ENCODE results near the gene SORBS1.

Gene SORBS1

GRCh38 chr10:95539560-95540284 is 21.4 kb downstream of the SORBS1 start:
- no peak for ATAC-seq

GRCh38 chr10:95538412-95538811 is 22.8 kb downstream of the SORBS1 start:
- no peak for TF ChIP-seq CSRNP3 (CRISPR knock-in tag; IDR thresholded peaks at IDR 0.05)
- no peak for TF ChIP-seq ZNF565 (CRISPR knock-in tag; conservative IDR thresholded peaks at IDR 0.05; ENCODE audit: low read depth)
- TF ChIP-seq BACH2 (CRISPR knock-in tag; IDR thresholded peaks at IDR 0.05; ENCODE audit: borderline replicate concordance), result no peak
- no peak for ATAC-seq

More at GRCh38 chr10:95539560-95540284, 21.4 kb downstream of the SORBS1 start:
- no peak for TF ChIP-seq ARNTL (CRISPR knock-in tag; IDR thresholded peaks at IDR 0.05; ENCODE audit: borderline replicate concordance, low read depth)
- TF ChIP-seq CSDC2 (CRISPR knock-in tag; IDR thresholded peaks at IDR 0.05), result no peak
- TF ChIP-seq, protein P1, sequence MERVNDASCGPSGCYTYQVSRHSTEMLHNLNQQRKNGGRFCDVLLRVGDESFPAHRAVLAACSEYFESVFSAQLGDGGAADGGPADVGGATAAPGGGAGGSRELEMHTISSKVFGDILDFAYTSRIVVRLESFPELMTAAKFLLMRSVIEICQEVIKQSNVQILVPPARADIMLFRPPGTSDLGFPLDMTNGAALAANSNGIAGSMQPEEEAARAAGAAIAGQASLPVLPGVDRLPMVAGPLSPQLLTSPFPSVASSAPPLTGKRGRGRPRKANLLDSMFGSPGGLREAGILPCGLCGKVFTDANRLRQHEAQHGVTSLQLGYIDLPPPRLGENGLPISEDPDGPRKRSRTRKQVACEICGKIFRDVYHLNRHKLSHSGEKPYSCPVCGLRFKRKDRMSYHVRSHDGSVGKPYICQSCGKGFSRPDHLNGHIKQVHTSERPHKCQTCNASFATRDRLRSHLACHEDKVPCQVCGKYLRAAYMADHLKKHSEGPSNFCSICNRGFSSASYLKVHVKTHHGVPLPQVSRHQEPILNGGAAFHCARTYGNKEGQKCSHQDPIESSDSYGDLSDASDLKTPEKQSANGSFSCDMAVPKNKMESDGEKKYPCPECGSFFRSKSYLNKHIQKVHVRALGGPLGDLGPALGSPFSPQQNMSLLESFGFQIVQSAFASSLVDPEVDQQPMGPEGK (CRISPR knock-in tag; IDR thresholded peaks at IDR 0.05; ENCODE audit: borderline replicate concordance), result no peak
- TF ChIP-seq ZNF70 (CRISPR knock-in tag; IDR thresholded peaks at IDR 0.05), result no peak
- TF ChIP-seq ZFP3 (CRISPR knock-in tag; IDR thresholded peaks at IDR 0.05), result no peak
- no peak for TF ChIP-seq GLIS3 (CRISPR knock-in tag; IDR thresholded peaks at IDR 0.05)
- no peak for TF ChIP-seq POU6F1 (CRISPR knock-in tag; IDR thresholded peaks at IDR 0.05; ENCODE audit: borderline replicate concordance, low read depth)
- no peak for TF ChIP-seq ZNF8 (CRISPR knock-in tag; IDR thresholded peaks at IDR 0.05)
- no peak for TF ChIP-seq RARB (CRISPR knock-in tag; IDR thresholded peaks at IDR 0.05)
- no peak for TF ChIP-seq ISL1 (CRISPR knock-in tag; IDR thresholded peaks at IDR 0.05)
- TF ChIP-seq ZC3H10 (CRISPR knock-in tag; IDR thresholded peaks at IDR 0.05), result no peak
- no peak for TF ChIP-seq ZFP30 (CRISPR knock-in tag; IDR thresholded peaks at IDR 0.05)
- TF ChIP-seq, protein P2, sequence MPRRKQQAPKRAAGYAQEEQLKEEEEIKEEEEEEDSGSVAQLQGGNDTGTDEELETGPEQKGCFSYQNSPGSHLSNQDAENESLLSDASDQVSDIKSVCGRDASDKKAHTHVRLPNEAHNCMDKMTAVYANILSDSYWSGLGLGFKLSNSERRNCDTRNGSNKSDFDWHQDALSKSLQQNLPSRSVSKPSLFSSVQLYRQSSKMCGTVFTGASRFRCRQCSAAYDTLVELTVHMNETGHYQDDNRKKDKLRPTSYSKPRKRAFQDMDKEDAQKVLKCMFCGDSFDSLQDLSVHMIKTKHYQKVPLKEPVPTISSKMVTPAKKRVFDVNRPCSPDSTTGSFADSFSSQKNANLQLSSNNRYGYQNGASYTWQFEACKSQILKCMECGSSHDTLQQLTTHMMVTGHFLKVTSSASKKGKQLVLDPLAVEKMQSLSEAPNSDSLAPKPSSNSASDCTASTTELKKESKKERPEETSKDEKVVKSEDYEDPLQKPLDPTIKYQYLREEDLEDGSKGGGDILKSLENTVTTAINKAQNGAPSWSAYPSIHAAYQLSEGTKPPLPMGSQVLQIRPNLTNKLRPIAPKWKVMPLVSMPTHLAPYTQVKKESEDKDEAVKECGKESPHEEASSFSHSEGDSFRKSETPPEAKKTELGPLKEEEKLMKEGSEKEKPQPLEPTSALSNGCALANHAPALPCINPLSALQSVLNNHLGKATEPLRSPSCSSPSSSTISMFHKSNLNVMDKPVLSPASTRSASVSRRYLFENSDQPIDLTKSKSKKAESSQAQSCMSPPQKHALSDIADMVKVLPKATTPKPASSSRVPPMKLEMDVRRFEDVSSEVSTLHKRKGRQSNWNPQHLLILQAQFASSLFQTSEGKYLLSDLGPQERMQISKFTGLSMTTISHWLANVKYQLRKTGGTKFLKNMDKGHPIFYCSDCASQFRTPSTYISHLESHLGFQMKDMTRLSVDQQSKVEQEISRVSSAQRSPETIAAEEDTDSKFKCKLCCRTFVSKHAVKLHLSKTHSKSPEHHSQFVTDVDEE (CRISPR knock-in tag; IDR thresholded peaks at IDR 0.05), result no peak
- no peak for TF ChIP-seq SNAI2 (CRISPR knock-in tag; IDR thresholded peaks at IDR 0.05)
- TF ChIP-seq CSRNP3 (CRISPR knock-in tag; IDR thresholded peaks at IDR 0.05), result no peak
- no peak for TF ChIP-seq CREB5 (CRISPR knock-in tag; IDR thresholded peaks at IDR 0.05; ENCODE audit: low read depth)
- no peak for TF ChIP-seq ESRRG (CRISPR knock-in tag; IDR thresholded peaks at IDR 0.05)
- no peak for TF ChIP-seq ZNF565 (CRISPR knock-in tag; conservative IDR thresholded peaks at IDR 0.05; ENCODE audit: low read depth)
- no peak for TF ChIP-seq OSR1 (CRISPR knock-in tag; IDR thresholded peaks at IDR 0.05)
- no peak for TF ChIP-seq TOX (CRISPR knock-in tag; IDR thresholded peaks at IDR 0.05; ENCODE audit: borderline replicate concordance)

Data from SK-N-SH treated with all-trans-retinoic acid at 6 μM for 48 hours (cell line).